NT2/D1 (cell line): ENCODE results near the gene ALPG.

ENCODE experiments used
- SUZ12 ChIP-seq: IDR thresholded peaks from 2 replicates; pipeline ENCODE4 v1.6.1; 2011; ENCODE audit not compliant: insufficient read length, insufficient read depth; ENCODE audit errors: extremely low read depth
- YY1 ChIP-seq: IDR thresholded peaks from 2 replicates; pipeline ENCODE4 v1.6.1; 2011; ENCODE audit not compliant: insufficient read length, insufficient read depth
- ZNF274 ChIP-seq: IDR thresholded peaks from 2 replicates; pipeline ENCODE4 v1.6.1; 2011; ENCODE audit warnings: mild to moderate bottlenecking, low read depth, low read length

- TF ChIP-seq YY1 (no peak), SUZ12 (no peak), ZNF274 (no peak)
These were observed 28.6 kb upstream of the ALPG start for GRCh38 chr2:232377841-232378734.
